ENCODE measurements around the gene MYO15A. TPM values are rescaled to one million over a fixed set of nuclear protein-coding genes. Genes with fewer than 3 reads are reported as not detected.

Gene MYO15A
- total and polyA plus RNA-seq, 2 experiments from 2014 or later = 1.0 to 2.2 TPM

- TF ChIP-seq, protein P1, sequence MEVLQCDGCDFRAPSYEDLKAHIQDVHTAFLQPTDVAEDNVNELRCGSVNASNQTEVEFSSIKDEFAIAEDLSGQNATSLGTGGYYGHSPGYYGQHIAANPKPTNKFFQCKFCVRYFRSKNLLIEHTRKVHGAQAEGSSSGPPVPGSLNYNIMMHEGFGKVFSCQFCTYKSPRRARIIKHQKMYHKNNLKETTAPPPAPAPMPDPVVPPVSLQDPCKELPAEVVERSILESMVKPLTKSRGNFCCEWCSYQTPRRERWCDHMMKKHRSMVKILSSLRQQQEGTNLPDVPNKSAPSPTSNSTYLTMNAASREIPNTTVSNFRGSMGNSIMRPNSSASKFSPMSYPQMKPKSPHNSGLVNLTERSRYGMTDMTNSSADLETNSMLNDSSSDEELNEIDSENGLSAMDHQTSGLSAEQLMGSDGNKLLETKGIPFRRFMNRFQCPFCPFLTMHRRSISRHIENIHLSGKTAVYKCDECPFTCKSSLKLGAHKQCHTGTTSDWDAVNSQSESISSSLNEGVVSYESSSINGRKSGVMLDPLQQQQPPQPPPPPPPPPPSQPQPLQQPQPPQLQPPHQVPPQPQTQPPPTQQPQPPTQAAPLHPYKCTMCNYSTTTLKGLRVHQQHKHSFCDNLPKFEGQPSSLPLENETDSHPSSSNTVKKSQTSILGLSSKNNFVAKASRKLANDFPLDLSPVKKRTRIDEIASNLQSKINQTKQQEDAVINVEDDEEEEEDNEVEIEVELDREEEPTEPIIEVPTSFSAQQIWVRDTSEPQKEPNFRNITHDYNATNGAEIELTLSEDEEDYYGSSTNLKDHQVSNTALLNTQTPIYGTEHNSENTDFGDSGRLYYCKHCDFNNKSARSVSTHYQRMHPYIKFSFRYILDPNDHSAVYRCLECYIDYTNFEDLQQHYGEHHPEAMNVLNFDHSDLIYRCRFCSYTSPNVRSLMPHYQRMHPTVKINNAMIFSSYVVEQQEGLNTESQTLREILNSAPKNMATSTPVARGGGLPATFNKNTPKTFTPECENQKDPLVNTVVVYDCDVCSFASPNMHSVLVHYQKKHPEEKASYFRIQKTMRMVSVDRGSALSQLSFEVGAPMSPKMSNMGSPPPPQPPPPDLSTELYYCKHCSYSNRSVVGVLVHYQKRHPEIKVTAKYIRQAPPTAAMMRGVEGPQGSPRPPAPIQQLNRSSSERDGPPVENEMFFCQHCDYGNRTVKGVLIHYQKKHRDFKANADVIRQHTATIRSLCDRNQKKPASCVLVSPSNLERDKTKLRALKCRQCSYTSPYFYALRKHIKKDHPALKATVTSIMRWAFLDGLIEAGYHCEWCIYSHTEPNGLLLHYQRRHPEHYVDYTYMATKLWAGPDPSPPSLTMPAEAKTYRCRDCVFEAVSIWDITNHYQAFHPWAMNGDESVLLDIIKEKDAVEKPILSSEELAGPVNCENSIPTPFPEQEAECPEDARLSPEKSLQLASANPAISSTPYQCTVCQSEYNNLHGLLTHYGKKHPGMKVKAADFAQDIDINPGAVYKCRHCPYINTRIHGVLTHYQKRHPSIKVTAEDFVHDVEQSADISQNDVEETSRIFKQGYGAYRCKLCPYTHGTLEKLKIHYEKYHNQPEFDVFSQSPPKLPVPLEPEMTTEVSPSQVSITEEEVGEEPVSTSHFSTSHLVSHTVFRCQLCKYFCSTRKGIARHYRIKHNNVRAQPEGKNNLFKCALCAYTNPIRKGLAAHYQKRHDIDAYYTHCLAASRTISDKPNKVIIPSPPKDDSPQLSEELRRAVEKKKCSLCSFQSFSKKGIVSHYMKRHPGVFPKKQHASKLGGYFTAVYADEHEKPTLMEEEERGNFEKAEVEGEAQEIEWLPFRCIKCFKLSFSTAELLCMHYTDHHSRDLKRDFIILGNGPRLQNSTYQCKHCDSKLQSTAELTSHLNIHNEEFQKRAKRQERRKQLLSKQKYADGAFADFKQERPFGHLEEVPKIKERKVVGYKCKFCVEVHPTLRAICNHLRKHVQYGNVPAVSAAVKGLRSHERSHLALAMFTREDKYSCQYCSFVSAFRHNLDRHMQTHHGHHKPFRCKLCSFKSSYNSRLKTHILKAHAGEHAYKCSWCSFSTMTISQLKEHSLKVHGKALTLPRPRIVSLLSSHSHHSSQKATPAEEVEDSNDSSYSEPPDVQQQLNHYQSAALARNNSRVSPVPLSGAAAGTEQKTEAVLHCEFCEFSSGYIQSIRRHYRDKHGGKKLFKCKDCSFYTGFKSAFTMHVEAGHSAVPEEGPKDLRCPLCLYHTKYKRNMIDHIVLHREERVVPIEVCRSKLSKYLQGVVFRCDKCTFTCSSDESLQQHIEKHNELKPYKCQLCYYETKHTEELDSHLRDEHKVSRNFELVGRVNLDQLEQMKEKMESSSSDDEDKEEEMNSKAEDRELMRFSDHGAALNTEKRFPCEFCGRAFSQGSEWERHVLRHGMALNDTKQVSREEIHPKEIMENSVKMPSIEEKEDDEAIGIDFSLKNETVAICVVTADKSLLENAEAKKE (CRISPR knock-in tag; IDR thresholded peaks at IDR 0.05) = no peak
- TF ChIP-seq STAT1 (IDR thresholded peaks at IDR 0.05; ENCODE audit: unreplicated experiment) = no peak
- no peak for TF ChIP-seq EZH2phosphoT487 (IDR thresholded peaks at IDR 0.05; ENCODE audit: unreplicated experiment)
These were observed 6.7 kb upstream of the MYO15A start (continued) for GRCh38 chr17:18101828-18102227.

DNA sequence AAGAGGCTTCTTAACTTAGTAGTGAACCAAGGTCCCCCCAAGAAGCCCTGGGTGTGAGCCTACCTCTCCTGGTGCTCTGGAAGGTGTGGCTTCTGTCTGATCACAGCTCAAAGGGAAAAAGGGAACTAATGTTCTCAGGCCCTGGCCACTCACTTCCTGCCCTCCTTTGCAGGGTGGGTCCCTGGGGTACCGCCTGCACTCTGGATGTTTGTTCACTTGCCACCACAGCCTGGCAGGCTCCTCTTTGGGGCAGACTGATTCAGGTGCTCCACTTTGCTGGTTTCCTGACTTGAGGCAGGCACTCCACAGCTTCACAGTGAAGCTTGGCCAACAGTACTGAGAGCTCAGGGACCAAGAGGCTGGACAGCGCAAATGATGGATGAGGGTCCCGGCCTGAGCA lies 5.9 kb upstream of the MYO15A start:
- no peak for ATAC-seq
- Histone ChIP-seq H3K27ac (ENCODE audit: low read depth) (no peak overlapping the region), H2AFZ (no peak overlapping the region), H3K79me2 (replicated peaks; ENCODE audit: insufficient read depth) (no peaks in the 10 kb centered on the region), H3K9me2 (ENCODE audit: insufficient read depth) (no peaks in the 10 kb centered on the region), H3K4me3 (no peak overlapping the region), H3F3A (replicated peaks; ENCODE audit: low read depth) (no peaks in the 10 kb centered on the region), H3K4me2 (no peak overlapping the region), H3K4me1 (ENCODE audit: insufficient read depth) (no peaks in the 10 kb centered on the region), H4K20me1 (replicated peaks; ENCODE audit: insufficient read depth) (no peaks in the 10 kb centered on the region; the same call in 1 of the 2 replicates), H3K27me3 (ENCODE audit: insufficient read depth) (no peaks in the 10 kb centered on the region), H3K36me3 (ENCODE audit: insufficient read depth) (no peaks in the 10 kb centered on the region)
- H3K36me3 Mint-ChIP-seq (ENCODE audit: low read depth) = peaks cover 10% of the 10 kb centered on the region
- no peak overlapping the region for H3K27ac Mint-ChIP-seq
- no peaks in the 10 kb centered on the region for H3K9me3 Mint-ChIP-seq
- no peak overlapping the region for H3K4me3 Mint-ChIP-seq
- peaks cover 7% of the 10 kb centered on the region for H3K27me3 Mint-ChIP-seq (ENCODE audit: insufficient read depth, low read depth, poor library complexity)
- no peak for DNase-seq (ENCODE audit: low spot score)
- no peaks in the 10 kb centered on the region for H3K4me1 Mint-ChIP-seq
- TF ChIP-seq, protein P2, sequence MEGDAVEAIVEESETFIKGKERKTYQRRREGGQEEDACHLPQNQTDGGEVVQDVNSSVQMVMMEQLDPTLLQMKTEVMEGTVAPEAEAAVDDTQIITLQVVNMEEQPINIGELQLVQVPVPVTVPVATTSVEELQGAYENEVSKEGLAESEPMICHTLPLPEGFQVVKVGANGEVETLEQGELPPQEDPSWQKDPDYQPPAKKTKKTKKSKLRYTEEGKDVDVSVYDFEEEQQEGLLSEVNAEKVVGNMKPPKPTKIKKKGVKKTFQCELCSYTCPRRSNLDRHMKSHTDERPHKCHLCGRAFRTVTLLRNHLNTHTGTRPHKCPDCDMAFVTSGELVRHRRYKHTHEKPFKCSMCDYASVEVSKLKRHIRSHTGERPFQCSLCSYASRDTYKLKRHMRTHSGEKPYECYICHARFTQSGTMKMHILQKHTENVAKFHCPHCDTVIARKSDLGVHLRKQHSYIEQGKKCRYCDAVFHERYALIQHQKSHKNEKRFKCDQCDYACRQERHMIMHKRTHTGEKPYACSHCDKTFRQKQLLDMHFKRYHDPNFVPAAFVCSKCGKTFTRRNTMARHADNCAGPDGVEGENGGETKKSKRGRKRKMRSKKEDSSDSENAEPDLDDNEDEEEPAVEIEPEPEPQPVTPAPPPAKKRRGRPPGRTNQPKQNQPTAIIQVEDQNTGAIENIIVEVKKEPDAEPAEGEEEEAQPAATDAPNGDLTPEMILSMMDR (conservative IDR thresholded peaks at IDR 0.05; ENCODE audit: low read depth in 2 of 2) = no peak
- TF ChIP-seq, protein P3, sequence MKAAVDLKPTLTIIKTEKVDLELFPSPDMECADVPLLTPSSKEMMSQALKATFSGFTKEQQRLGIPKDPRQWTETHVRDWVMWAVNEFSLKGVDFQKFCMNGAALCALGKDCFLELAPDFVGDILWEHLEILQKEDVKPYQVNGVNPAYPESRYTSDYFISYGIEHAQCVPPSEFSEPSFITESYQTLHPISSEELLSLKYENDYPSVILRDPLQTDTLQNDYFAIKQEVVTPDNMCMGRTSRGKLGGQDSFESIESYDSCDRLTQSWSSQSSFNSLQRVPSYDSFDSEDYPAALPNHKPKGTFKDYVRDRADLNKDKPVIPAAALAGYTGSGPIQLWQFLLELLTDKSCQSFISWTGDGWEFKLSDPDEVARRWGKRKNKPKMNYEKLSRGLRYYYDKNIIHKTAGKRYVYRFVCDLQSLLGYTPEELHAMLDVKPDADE (IDR thresholded peaks at IDR 0.05) = no peak
- no peak for TF ChIP-seq ZNF331 (CRISPR knock-in tag; IDR thresholded peaks at IDR 0.05; ENCODE audit: low read depth)
- TF ChIP-seq, protein P1 (CRISPR knock-in tag; IDR thresholded peaks at IDR 0.05) = no peak
- TF ChIP-seq EZH2 (IDR thresholded peaks at IDR 0.05; ENCODE audit: low read depth, unreplicated experiment) = no peak

All from GM23338 (cell line).